Spinal cord (tissue), 10 donors: Measurements from ENCODE around the gene NOA1. TPM values are rescaled to one million over a fixed set of nuclear protein-coding genes. Genes with fewer than 3 reads are reported as not detected.
"Not testable (repeated sequence)": the region's sequence is repeated elsewhere in the genome, so short reads cannot be mapped to it uniquely, and the experiment has no call there.

Source experiments
- DNase-seq, 6 donors: peaks; one replicate each; pipeline versions ENCODE4 v3.0.0 to v3.0.0-alpha.2; 2013 to 2015; ENCODE audit warnings: low spot score in 6 of 6, low read depth in 4 of 6
- H3K27ac ChIP-seq: one replicate; pipeline ENCODE4 v1.5.1; 2013; ENCODE audit warnings: low read depth, low read length, control low read depth
- H3K27me3 ChIP-seq: one replicate; pipeline ENCODE4 v1.6.1; 2013; ENCODE audit warnings: low read length; ENCODE audit not compliant: control insufficient read depth, insufficient read depth
- H3K36me3 ChIP-seq: one replicate; pipeline ENCODE4 v1.6.1; 2013; ENCODE audit warnings: low read length; ENCODE audit not compliant: control insufficient read depth, insufficient read depth
- H3K4me1 ChIP-seq: one replicate; pipeline ENCODE4 v1.6.1; 2013; ENCODE audit warnings: low read length; ENCODE audit not compliant: control insufficient read depth, insufficient read depth
- H3K4me3 ChIP-seq: one replicate; pipeline ENCODE4 v1.5.1; 2013; ENCODE audit warnings: low read depth, low read length, control low read depth
- H3K9me3 ChIP-seq: one replicate; pipeline ENCODE4 v1.6.1; 2013; ENCODE audit warnings: low read length; ENCODE audit not compliant: control insufficient read depth, insufficient read depth
- WGBS: methylation state at CpG from one replicate; pipeline ENCODE4 v1.1.5; 2013; ENCODE audit warnings: missing lambda C conversion rate; ENCODE audit not compliant: insufficient coverage; 5-methylcytosine and 5-hydroxymethylcytosine counted together
- polyA plus RNA-seq, 2 donors: library from polyadenylated mRNA; unstranded; fragments of 120-200 nt; gene quantifications; one replicate each; pipeline ENCODE4 v1.2.1, GENCODE V29; 2013; ENCODE audit not compliant: insufficient read length in 2 of 2
- small RNA-seq: library from RNA; depleted of rRNA; stranded (forward); fragments of <200 nt; gene quantifications from one replicate; pipeline ENCODE3, GENCODE V24; 2014; ENCODE audit warnings: low replicate concordance
- total RNA-seq, 2 donors: library from RNA; depleted of rRNA in 1 of 2; stranded (reverse); fragments of 120-200 nt in 1 of 2; fragments of >200 nt in 1 of 2; gene quantifications; one replicate each; pipeline versions ENCODE4 v1.2.3 to v1.2.4, GENCODE V29; 2013 to 2014
- donor health status: healthy.

The NOA1 gene
- total and polyA plus RNA-seq, 4 donors = 14.0 to 17.2 (median 15.4) TPM

DNA sequence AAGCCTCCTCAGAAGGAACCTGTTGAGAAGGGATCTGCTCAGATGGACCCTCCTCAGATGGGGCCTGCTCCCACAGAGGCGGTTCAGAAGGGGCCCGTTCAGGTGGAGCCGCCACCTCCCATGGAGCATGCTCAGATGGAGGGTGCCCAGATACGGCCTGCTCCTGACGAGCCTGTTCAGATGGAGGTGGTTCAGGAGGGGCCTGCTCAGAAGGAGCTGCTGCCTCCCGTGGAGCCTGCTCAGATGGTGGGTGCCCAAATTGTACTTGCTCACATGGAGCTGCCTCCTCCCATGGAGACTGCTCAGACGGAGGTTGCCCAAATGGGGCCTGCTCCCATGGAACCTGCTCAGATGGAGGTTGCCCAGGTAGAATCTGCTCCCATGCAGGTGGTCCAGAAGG is 46.8 kb downstream of the NOA1 start:
- Histone ChIP-seq H3K27me3 (no peaks in the 10 kb centered on the region), H3K36me3 (peaks cover 13% of the 10 kb centered on the region), H3K4me1 (no peaks in the 10 kb centered on the region), H3K9me3 (no peaks in the 10 kb centered on the region), H3K4me3 (no peak overlapping the region), H3K27ac (no peak overlapping the region)
- 89% methylated on average over 7 of the region's 7 CpGs for WGBS
- DNase-seq = no peak

- Histone ChIP-seq H3K36me3 (peaks cover 16% of the 10 kb centered on the region), H3K27me3 (no peaks in the 10 kb centered on the region), H3K4me1 (no peaks in the 10 kb centered on the region), H3K9me3 (no peaks in the 10 kb centered on the region), H3K4me3 (no peak overlapping the region), H3K27ac (no peak overlapping the region)
- no CpG with 5 or more reads among the region's 2 CpGs for WGBS
- no peak for DNase-seq
Measured at GRCh38 chr4:56927196-56927595, 50.2 kb downstream of the NOA1 start.

GRCh38 chr4:56914977-56915376 is 62.4 kb downstream of the NOA1 start:
- peaks cover 19% of the 10 kb centered on the region for H3K4me1 ChIP-seq
- H3K9me3 ChIP-seq = not testable (repeated sequence)

GRCh38 chr4:56914336-56914735 is 63.1 kb downstream of the NOA1 start:
- WGBS = no CpG with 5 or more reads among the region's 3 CpGs

More at GRCh38 chr4:56914977-56915376, 62.4 kb downstream of the NOA1 start:
- WGBS = 91% methylated on average over 4 of the region's 12 CpGs
- not testable (repeated sequence) for H3K27ac ChIP-seq, H3K4me3 ChIP-seq, H3K27me3 ChIP-seq, DNase-seq
- H3K36me3 ChIP-seq = peaks cover 13% of the 10 kb centered on the region

More at GRCh38 chr4:56914336-56914735, 63.1 kb downstream of the NOA1 start:
- no peak overlapping the region for H3K4me3 ChIP-seq
- H3K36me3 ChIP-seq = peaks cover 13% of the 10 kb centered on the region
- no peak for DNase-seq
- no peaks in the 10 kb centered on the region for H3K9me3 ChIP-seq
- no peaks in the 10 kb centered on the region for H3K27me3 ChIP-seq
- H3K27ac ChIP-seq = no peak overlapping the region
- peaks cover 19% of the 10 kb centered on the region for H3K4me1 ChIP-seq

Small RNA genes lying within 50 kb of the gene (small RNA-seq; reads per million reads assigned to genes)
- gene RNU6-998P = not detected

Other genes starting within 250 kb of the NOA1 start
- under 1 TPM in 1 of 2 donors, not detected in 1; 0.44 TPM for gene SPINK2, start 155.9 kb downstream of the NOA1 start, total RNA-seq
- 1 to 10 TPM; 1.3 to 1.6 TPM for gene SPINK2, start 155.9 kb downstream of the NOA1 start, polyA plus RNA-seq
- 10 to 100 TPM; 29.1 to 42.9 TPM for gene REST, start 69.7 kb downstream of the NOA1 start, total RNA-seq
- gene REST, start 69.7 kb downstream of the NOA1 start, polyA plus RNA-seq = 10 to 100 TPM; 12.3 to 14.7 TPM
- 100 to 1,000 TPM; 108 to 126 TPM for gene POLR2B, start 1.3 kb upstream of the NOA1 start, total RNA-seq
- gene POLR2B, start 1.3 kb upstream of the NOA1 start, polyA plus RNA-seq = 10 to 100 TPM; 88.5 to 91.1 TPM
- gene IGFBP7, start 132.8 kb upstream of the NOA1 start, total RNA-seq = 100 to 1,000 TPM in 1 of 2 donors, 10 to 100 TPM in 1; 67.9 to 351 TPM
- 100 to 1,000 TPM; 123 to 130 TPM for gene IGFBP7, start 132.8 kb upstream of the NOA1 start, polyA plus RNA-seq